ENCODE results near the gene LGI4. TPM values are rescaled to one million over a fixed set of nuclear protein-coding genes. Genes with fewer than 3 reads are reported as not detected.
A peak's percentile ranks its signal among the peaks of the same experiment; 100 is the strongest.

The LGI4 gene
- total and polyA plus RNA-seq, 12 donors, result 0.17 to 22.4 (median 1.5) TPM

GRCh38 chr19:35118268-35119020 lies 16.4 kb downstream of the LGI4 start:
- WGBS, 4 donors, result 78 to 88% (median 82%) methylated on average over 7 to 13 of the region's 13 CpGs
- peak overlapping the region in 1 of 5 donors; percentile 47 for H3K27ac ChIP-seq
- H3K9me3 ChIP-seq (replicated peaks in 1 of 3), result no peaks in the 10 kb centered on the region
- H3K4me1 ChIP-seq (replicated peaks in 1 of 2), result peaks cover 0 to 15% of the 10 kb centered on the region in 2 donors
- TF ChIP-seq POLR2A (IDR thresholded peaks at IDR 0.05) (no peak), CTCF (IDR thresholded peaks at IDR 0.05) (no peak)
- intact Hi-C loops (cut with DNase I), result no loop called here
- no peak overlapping the region for H3K4me3 ChIP-seq
- H3K27me3 ChIP-seq, result no peaks in the 10 kb centered on the region
- H3K36me3 ChIP-seq (replicated peaks in 1 of 2), result no peaks in the 10 kb centered on the region
- DNase-seq, result peak in 1 of 7 donors; percentile 56

- H3K4me1 ChIP-seq (replicated peaks in 1 of 2), result peaks cover 0 to 14% of the 10 kb centered on the region in 2 donors
- no peak for TF ChIP-seq CTCF (IDR thresholded peaks at IDR 0.05)
- no peak for TF ChIP-seq POLR2A (IDR thresholded peaks at IDR 0.05)
- no peak overlapping the region for H3K4me3 ChIP-seq
- 70 to 79% (median 73%) methylated on average over 10 to 11 of the region's 11 CpGs for WGBS, 4 donors
- no peaks in the 10 kb centered on the region for H3K27me3 ChIP-seq
- no peak for DNase-seq
- H3K9me3 ChIP-seq (replicated peaks in 1 of 3), result no peaks in the 10 kb centered on the region
- no peak overlapping the region for H3K27ac ChIP-seq
- intact Hi-C loops (cut with DNase I), result no loop called here
- H3K36me3 ChIP-seq (replicated peaks in 1 of 2), result no peaks in the 10 kb centered on the region
Observed at GRCh38 chr19:35117799-35118198, 17.1 kb downstream of the LGI4 start.

DNA sequence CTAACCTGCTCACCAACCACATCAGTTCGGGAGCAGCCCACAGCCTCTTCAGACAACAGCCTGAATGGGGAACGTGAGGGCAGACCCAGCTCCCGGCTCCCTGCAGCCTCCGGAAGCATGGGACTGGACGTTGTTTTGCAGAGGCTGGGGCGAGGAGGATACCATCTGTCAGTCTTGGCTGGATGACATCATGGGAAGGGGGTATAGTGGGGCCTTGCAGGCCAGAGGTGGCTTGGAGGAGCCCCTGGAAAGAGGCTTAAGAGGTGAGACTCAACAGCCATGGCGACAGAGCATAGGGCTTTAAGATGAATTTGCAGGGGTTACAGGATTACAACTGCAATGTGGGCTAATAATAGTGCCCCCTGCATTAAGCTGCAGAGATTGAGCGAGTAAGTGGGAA lies 17.7 kb downstream of the LGI4 start:
- DNase-seq, result no peak
- no peaks in the 10 kb centered on the region for H3K9me3 ChIP-seq (replicated peaks in 1 of 3)
- TF ChIP-seq POLR2A (IDR thresholded peaks at IDR 0.05) (no peak), CTCF (IDR thresholded peaks at IDR 0.05) (no peak)
- WGBS, 4 donors, result 56 to 73% (median 65%) methylated on average over 7 to 8 of the region's 8 CpGs
- H3K36me3 ChIP-seq (replicated peaks in 1 of 2), result no peaks in the 10 kb centered on the region
- peaks cover 0 to 14% of the 10 kb centered on the region in 2 donors for H3K4me1 ChIP-seq (replicated peaks in 1 of 2)
- H3K4me3 ChIP-seq, result no peak overlapping the region
- no peaks in the 10 kb centered on the region for H3K27me3 ChIP-seq
- H3K27ac ChIP-seq, result no peak overlapping the region
- intact Hi-C loops (cut with DNase I), result no loop called here

- intact Hi-C loops (cut with DNase I), result no loop called here
- Histone ChIP-seq H3K4me1 (replicated peaks in 1 of 2) (peaks cover 0 to 14% of the 10 kb centered on the region in 2 donors), H3K27ac (no peak overlapping the region), H3K9me3 (replicated peaks in 1 of 3) (no peaks in the 10 kb centered on the region), H3K4me3 (no peak overlapping the region), H3K27me3 (no peaks in the 10 kb centered on the region), H3K36me3 (replicated peaks in 1 of 2) (no peaks in the 10 kb centered on the region)
- TF ChIP-seq POLR2A (IDR thresholded peaks at IDR 0.05), result no peak
- TF ChIP-seq CTCF (IDR thresholded peaks at IDR 0.05), result no peak
- DNase-seq, result no peak
- 77 to 85% (median 82%) methylated on average over 5 to 13 of the region's 13 CpGs for WGBS, 4 donors
Observed at GRCh38 chr19:35116072-35116801, 18.6 kb downstream of the LGI4 start.
